Measurements from ENCODE around the gene G0S2.

G0S2 gene

DNA sequence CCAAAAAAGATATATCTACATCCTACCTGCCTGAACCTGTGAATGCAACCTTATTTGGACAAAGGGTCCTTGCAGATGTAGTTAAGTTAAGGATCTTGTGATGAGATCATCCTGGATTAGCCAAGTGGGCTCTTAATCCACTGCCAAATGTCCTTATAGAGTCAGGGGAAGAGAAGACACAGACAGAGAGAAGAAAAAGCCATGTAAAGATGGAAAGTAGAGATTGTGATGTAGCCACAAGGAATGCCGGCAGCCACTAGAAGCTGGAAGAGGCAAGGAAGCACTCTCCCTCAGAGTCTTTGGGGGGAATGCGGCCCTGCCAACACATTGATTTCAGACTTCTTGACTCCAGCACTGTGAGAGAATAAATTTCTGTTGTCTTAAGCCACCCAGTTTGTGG, 45.6 kb downstream of the G0S2 start:
- no peak for DNase-seq (ENCODE audit: low spot score)
- Histone ChIP-seq H3K79me1 (ENCODE audit: low read depth, low read length) (no peaks in the 10 kb centered on the region), H3K4me1 (ENCODE audit: control insufficient read depth in 2 of 2, insufficient read depth in 1 of 2, low read depth in 1 of 2, low read length in 2 of 2) (no peaks in the 10 kb centered on the region), H2BK12ac (ENCODE audit: low read length) (no peak overlapping the region), H3K27me3 (ENCODE audit: control insufficient read depth in 3 of 3, insufficient read depth in 3 of 3, low read depth in 1 of 3, low read length in 3 of 3) (no peaks in the 10 kb centered on the region), H3K4ac (ENCODE audit: low read length) (no peak overlapping the region), H3K9ac (ENCODE audit: low read depth, low read length, poor library complexity) (no peak overlapping the region), H3K23ac (ENCODE audit: low read depth, low read length, poor library complexity) (no peak overlapping the region), H4K8ac (ENCODE audit: low read depth, low read length) (no peak overlapping the region), H3K27ac (replicated peaks; ENCODE audit: low read length) (no peak overlapping the region), H3K14ac (ENCODE audit: low read length) (no peak overlapping the region), H2BK5ac (ENCODE audit: low read length) (no peak overlapping the region), H3K9me3 (replicated peaks in 1 of 2; ENCODE audit: control insufficient read depth in 2 of 2, insufficient read depth in 1 of 2, low read depth in 1 of 2, low read length in 2 of 2) (no peaks in the 10 kb centered on the region), H4K91ac (ENCODE audit: low read depth, low read length, poor library complexity) (no peak overlapping the region), H3K4me2 (ENCODE audit: insufficient read depth, low read length, poor library complexity, severe bottlenecking) (no peak overlapping the region), H3K36me3 (replicated peaks in 1 of 2; ENCODE audit: control insufficient read depth in 2 of 2, insufficient read depth in 2 of 2, low read length in 2 of 2) (no peaks in the 10 kb centered on the region), H3K18ac (ENCODE audit: low read length) (no peak overlapping the region), H3K4me3 (ENCODE audit: low read length in 2 of 2) (no peak overlapping the region), H2BK120ac (ENCODE audit: low read depth, low read length) (no peak overlapping the region), H2AK5ac (ENCODE audit: low read depth, low read length) (no peak overlapping the region), H2BK15ac (ENCODE audit: low read length) (no peak overlapping the region), H2AFZ (ENCODE audit: low read length) (no peak overlapping the region)
- no CpG with 5 or more reads among the region's 2 CpGs for WGBS, 2 donors (ENCODE audit: extremely low coverage in 2 of 2, insufficient read length in 2 of 2, insufficient replicate concordance in 1 of 2)

DNA sequence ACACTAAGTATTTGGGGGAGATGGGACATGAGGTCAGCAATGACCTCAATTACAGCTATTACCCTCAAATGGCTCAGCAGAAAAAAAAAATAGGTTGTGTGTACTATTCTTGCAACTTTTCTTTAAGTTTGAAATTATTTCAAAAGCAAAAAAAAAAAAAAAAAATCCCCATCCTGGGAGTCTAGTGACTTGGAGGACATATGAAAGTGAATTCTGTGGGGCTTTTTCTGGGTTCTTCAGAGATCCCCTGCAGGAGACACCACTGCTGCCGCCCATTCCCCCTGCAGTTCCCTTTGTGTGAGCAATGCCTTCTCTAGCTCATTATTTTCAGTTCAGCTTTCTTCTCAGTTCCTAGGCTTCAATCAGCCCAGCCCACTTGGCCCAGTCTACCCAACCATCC, 46.1 kb downstream of the G0S2 start:
- Histone ChIP-seq H4K91ac (ENCODE audit: low read depth, low read length, poor library complexity) (no peak overlapping the region), H2BK120ac (ENCODE audit: low read depth, low read length) (no peak overlapping the region), H3K36me3 (replicated peaks in 1 of 2; ENCODE audit: control insufficient read depth in 2 of 2, insufficient read depth in 2 of 2, low read length in 2 of 2) (no peaks in the 10 kb centered on the region), H3K9me3 (replicated peaks in 1 of 2; ENCODE audit: control insufficient read depth in 2 of 2, insufficient read depth in 1 of 2, low read depth in 1 of 2, low read length in 2 of 2) (no peaks in the 10 kb centered on the region), H3K79me1 (ENCODE audit: low read depth, low read length) (no peaks in the 10 kb centered on the region), H2AFZ (ENCODE audit: low read length) (no peak overlapping the region), H2BK15ac (ENCODE audit: low read length) (no peak overlapping the region), H3K27me3 (ENCODE audit: control insufficient read depth in 3 of 3, insufficient read depth in 3 of 3, low read depth in 1 of 3, low read length in 3 of 3) (no peaks in the 10 kb centered on the region), H3K18ac (ENCODE audit: low read length) (no peak overlapping the region), H3K4me3 (ENCODE audit: low read length in 2 of 2) (no peak overlapping the region), H3K23ac (ENCODE audit: low read depth, low read length, poor library complexity) (no peak overlapping the region), H2AK5ac (ENCODE audit: low read depth, low read length) (no peak overlapping the region), H2BK5ac (ENCODE audit: low read length) (no peak overlapping the region), H3K27ac (replicated peaks; ENCODE audit: low read length) (no peak overlapping the region), H3K14ac (ENCODE audit: low read length) (no peak overlapping the region), H3K9ac (ENCODE audit: low read depth, low read length, poor library complexity) (no peak overlapping the region), H2BK12ac (ENCODE audit: low read length) (no peak overlapping the region), H3K4ac (ENCODE audit: low read length) (no peak overlapping the region), H4K8ac (ENCODE audit: low read depth, low read length) (no peak overlapping the region), H3K4me2 (ENCODE audit: insufficient read depth, low read length, poor library complexity, severe bottlenecking) (no peak overlapping the region), H3K4me1 (ENCODE audit: control insufficient read depth in 2 of 2, insufficient read depth in 1 of 2, low read depth in 1 of 2, low read length in 2 of 2) (no peaks in the 10 kb centered on the region)
- WGBS, 2 donors (ENCODE audit: extremely low coverage in 2 of 2, insufficient read length in 2 of 2, insufficient replicate concordance in 1 of 2), result no CpG with 5 or more reads among the region's 1 CpG
- no peak for DNase-seq (ENCODE audit: low spot score)

DNA sequence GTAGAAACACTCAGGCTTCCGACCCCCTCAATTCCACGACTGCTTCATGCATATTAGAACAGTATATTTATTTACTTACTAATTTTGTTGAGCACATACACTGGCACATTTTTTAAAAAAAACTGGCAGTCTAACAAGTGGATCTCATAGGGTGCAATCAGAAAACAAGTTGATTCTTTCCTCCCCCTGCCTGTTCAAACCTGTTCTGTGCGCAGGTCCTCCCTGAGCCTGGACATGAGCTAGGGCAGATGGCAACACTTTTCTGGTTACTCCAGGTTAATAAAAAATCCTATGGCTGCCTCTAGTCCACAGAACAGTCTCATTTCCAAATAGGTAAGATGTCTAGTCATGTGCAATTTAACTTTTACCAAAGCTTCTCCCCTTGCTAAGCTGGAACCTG, 48.1 kb downstream of the G0S2 start:
- Histone ChIP-seq H2BK12ac (ENCODE audit: low read length) (no peak overlapping the region), H3K4ac (ENCODE audit: low read length) (no peak overlapping the region), H3K4me2 (ENCODE audit: insufficient read depth, low read length, poor library complexity, severe bottlenecking) (no peak overlapping the region), H3K9ac (ENCODE audit: low read depth, low read length, poor library complexity) (no peak overlapping the region), H3K36me3 (replicated peaks in 1 of 2; ENCODE audit: control insufficient read depth in 2 of 2, insufficient read depth in 2 of 2, low read length in 2 of 2) (no peaks in the 10 kb centered on the region), H2AFZ (ENCODE audit: low read length) (no peak overlapping the region), H3K23ac (ENCODE audit: low read depth, low read length, poor library complexity) (no peak overlapping the region), H3K18ac (ENCODE audit: low read length) (no peak overlapping the region), H2AK5ac (ENCODE audit: low read depth, low read length) (no peak overlapping the region), H3K4me1 (ENCODE audit: control insufficient read depth in 2 of 2, insufficient read depth in 1 of 2, low read depth in 1 of 2, low read length in 2 of 2) (no peaks in the 10 kb centered on the region), H2BK15ac (ENCODE audit: low read length) (no peak overlapping the region), H3K9me3 (replicated peaks in 1 of 2; ENCODE audit: control insufficient read depth in 2 of 2, insufficient read depth in 1 of 2, low read depth in 1 of 2, low read length in 2 of 2) (no peaks in the 10 kb centered on the region), H3K27ac (replicated peaks; ENCODE audit: low read length) (no peak overlapping the region), H3K4me3 (ENCODE audit: low read length in 2 of 2) (no peak overlapping the region), H4K8ac (ENCODE audit: low read depth, low read length) (no peak overlapping the region), H3K14ac (ENCODE audit: low read length) (no peak overlapping the region), H3K27me3 (ENCODE audit: control insufficient read depth in 3 of 3, insufficient read depth in 3 of 3, low read depth in 1 of 3, low read length in 3 of 3) (no peaks in the 10 kb centered on the region), H3K79me1 (ENCODE audit: low read depth, low read length) (no peaks in the 10 kb centered on the region), H4K91ac (ENCODE audit: low read depth, low read length, poor library complexity) (no peak overlapping the region), H2BK5ac (ENCODE audit: low read length) (no peak overlapping the region), H2BK120ac (ENCODE audit: low read depth, low read length) (no peak overlapping the region)
- no peak for DNase-seq (ENCODE audit: low spot score)
- no CpG with 5 or more reads among the region's 3 CpGs for WGBS, 2 donors (ENCODE audit: extremely low coverage in 2 of 2, insufficient read length in 2 of 2, insufficient replicate concordance in 1 of 2)

DNA sequence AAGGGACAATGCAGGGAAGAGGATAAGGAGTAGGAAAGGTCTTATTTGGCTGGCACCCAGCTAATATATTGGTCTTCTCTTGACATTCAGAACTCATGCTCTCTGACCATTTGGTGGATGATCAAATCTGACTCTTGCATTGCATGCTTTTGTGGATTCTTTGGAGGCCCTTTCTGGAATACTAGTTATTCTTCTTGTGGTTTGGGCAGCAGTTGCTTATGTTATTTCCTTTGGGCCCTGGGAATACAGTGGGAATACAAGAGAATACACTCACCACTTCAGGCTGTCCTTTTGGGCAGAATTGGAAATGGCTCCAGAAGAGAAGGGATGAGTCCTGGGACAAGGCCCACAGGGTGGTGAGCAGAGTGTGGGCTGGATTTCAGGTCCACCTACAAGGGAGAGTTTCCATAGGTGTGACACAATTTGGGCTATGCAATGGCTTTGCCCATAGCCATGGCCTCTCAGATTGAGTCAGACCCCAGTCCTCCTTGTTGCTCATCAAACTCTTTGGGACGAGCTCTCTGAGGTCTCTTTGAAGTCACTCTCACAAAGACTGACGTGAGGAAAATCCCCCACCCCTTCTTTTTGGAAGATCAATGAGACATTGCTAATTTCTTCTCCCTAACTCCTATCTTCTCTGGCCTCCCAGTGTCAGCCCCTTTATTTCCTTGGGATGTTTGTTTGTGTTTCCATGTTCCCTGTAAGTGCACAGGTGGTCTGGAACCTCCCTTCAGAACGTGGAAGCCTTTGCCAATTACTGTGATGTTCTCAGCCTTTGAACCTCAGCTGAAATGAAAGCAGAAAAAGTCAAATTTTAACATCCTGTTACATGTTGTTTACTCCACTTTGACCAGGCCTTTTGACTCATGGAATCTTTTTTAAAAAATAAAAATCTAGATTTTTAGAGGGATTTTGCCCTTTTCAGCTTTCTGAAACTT, 48.8 kb downstream of the G0S2 start:
- Histone ChIP-seq H3K14ac (ENCODE audit: low read length) (no peak overlapping the region), H2BK5ac (ENCODE audit: low read length) (no peak overlapping the region), H3K9me3 (replicated peaks in 1 of 2; ENCODE audit: control insufficient read depth in 2 of 2, insufficient read depth in 1 of 2, low read depth in 1 of 2, low read length in 2 of 2) (no peaks in the 10 kb centered on the region), H4K8ac (ENCODE audit: low read depth, low read length) (no peak overlapping the region), H3K27me3 (ENCODE audit: control insufficient read depth in 3 of 3, insufficient read depth in 3 of 3, low read depth in 1 of 3, low read length in 3 of 3) (no peaks in the 10 kb centered on the region), H4K91ac (ENCODE audit: low read depth, low read length, poor library complexity) (no peak overlapping the region), H3K18ac (ENCODE audit: low read length) (no peak overlapping the region), H3K4me2 (ENCODE audit: insufficient read depth, low read length, poor library complexity, severe bottlenecking) (no peak overlapping the region), H3K9ac (ENCODE audit: low read depth, low read length, poor library complexity) (no peak overlapping the region), H2AFZ (ENCODE audit: low read length) (no peak overlapping the region), H3K4me1 (ENCODE audit: control insufficient read depth in 2 of 2, insufficient read depth in 1 of 2, low read depth in 1 of 2, low read length in 2 of 2) (no peaks in the 10 kb centered on the region), H3K4me3 (ENCODE audit: low read length in 2 of 2) (no peak overlapping the region), H3K36me3 (replicated peaks in 1 of 2; ENCODE audit: control insufficient read depth in 2 of 2, insufficient read depth in 2 of 2, low read length in 2 of 2) (no peaks in the 10 kb centered on the region), H2BK15ac (ENCODE audit: low read length) (no peak overlapping the region), H3K4ac (ENCODE audit: low read length) (no peak overlapping the region), H3K27ac (replicated peaks; ENCODE audit: low read length) (no peak overlapping the region), H2AK5ac (ENCODE audit: low read depth, low read length) (no peak overlapping the region), H2BK120ac (ENCODE audit: low read depth, low read length) (no peak overlapping the region), H3K79me1 (ENCODE audit: low read depth, low read length) (no peaks in the 10 kb centered on the region), H3K23ac (ENCODE audit: low read depth, low read length, poor library complexity) (no peak overlapping the region), H2BK12ac (ENCODE audit: low read length) (no peak overlapping the region)
- no peak for DNase-seq (ENCODE audit: low spot score)
- no CpG with 5 or more reads among the region's 3 CpGs for WGBS, 2 donors (ENCODE audit: extremely low coverage in 2 of 2, insufficient read length in 2 of 2, insufficient replicate concordance in 1 of 2)

Data from neuronal stem cell (in vitro differentiated cells).